Measurements from ENCODE around the gene ZNF683.

Gene ZNF683

GRCh38 chr1:26346274-26347033 lies 26.1 kb downstream of the ZNF683 start:
- no peak overlapping the region for H3K14ac ChIP-seq (ENCODE audit: low read length in 2 of 2)
- no peaks in the 10 kb centered on the region for H3K36me3 ChIP-seq (ENCODE audit: control insufficient read depth in 1 of 2, insufficient read depth in 2 of 2, low read depth in 1 of 2, low read length in 2 of 2)
- H4K8ac ChIP-seq (ENCODE audit: low read length) = no peak overlapping the region
- no peak overlapping the region for H3K23ac ChIP-seq (ENCODE audit: low read length in 2 of 2)
- H3K18ac ChIP-seq (ENCODE audit: low read depth in 1 of 2, low read length in 2 of 2) = no peak overlapping the region
- H3K27me3 ChIP-seq (ENCODE audit: control insufficient read depth in 1 of 2, insufficient read depth in 1 of 2, low read length in 2 of 2) = peaks cover 27 to 39% of the 10 kb centered on the region in 2 experiments
- no peak overlapping the region for H3K4me3 ChIP-seq (ENCODE audit: insufficient read depth in 1 of 2, low read depth in 1 of 2, low read length in 2 of 2)
- H3K79me1 ChIP-seq (replicated peaks; ENCODE audit: low read length, poor library complexity, severe bottlenecking) = no peaks in the 10 kb centered on the region
- H2AFZ ChIP-seq (ENCODE audit: low read depth, low read length) = no peak overlapping the region
- H2AK5ac ChIP-seq (ENCODE audit: low read length, severe bottlenecking) = no peak overlapping the region
- H2BK12ac ChIP-seq (ENCODE audit: low read length in 2 of 2) = no peak overlapping the region
- 86% methylated on average over 9 of the region's 10 CpGs for WGBS
- no peak overlapping the region for H2BK15ac ChIP-seq (ENCODE audit: low read depth, poor library complexity, severe bottlenecking)
- no peak overlapping the region for H2BK5ac ChIP-seq (ENCODE audit: low read depth, low read length, poor library complexity, severe bottlenecking)
- H3K4me2 ChIP-seq (ENCODE audit: low read length, poor library complexity, severe bottlenecking) = no peak overlapping the region
- H4K91ac ChIP-seq (ENCODE audit: low read length) = no peak overlapping the region
- H3K9ac ChIP-seq (ENCODE audit: low read length) = no peak overlapping the region
- no peak overlapping the region for H3K27ac ChIP-seq (ENCODE audit: low read length, poor library complexity, severe bottlenecking)
- H3K4me1 ChIP-seq (ENCODE audit: control insufficient read depth, insufficient read depth, low read depth, low read length) = peaks cover 13% of the 10 kb centered on the region
- H2BK120ac ChIP-seq (ENCODE audit: low read depth, low read length) = no peak overlapping the region
- no peaks in the 10 kb centered on the region for H3K9me3 ChIP-seq (ENCODE audit: control insufficient read depth, low read length)
- DNase-seq = no peak
- no peak overlapping the region for H3K4ac ChIP-seq (ENCODE audit: low read depth in 1 of 2, low read length in 2 of 2)

- Histone ChIP-seq H2BK5ac (ENCODE audit: low read depth, low read length, poor library complexity, severe bottlenecking) (no peak overlapping the region), H2BK15ac (ENCODE audit: low read depth, poor library complexity, severe bottlenecking) (no peak overlapping the region), H3K18ac (ENCODE audit: low read depth in 1 of 2, low read length in 2 of 2) (no peak overlapping the region), H3K36me3 (ENCODE audit: control insufficient read depth in 1 of 2, insufficient read depth in 2 of 2, low read depth in 1 of 2, low read length in 2 of 2) (no peaks in the 10 kb centered on the region), H3K4me3 (ENCODE audit: insufficient read depth in 1 of 2, low read depth in 1 of 2, low read length in 2 of 2) (no peak overlapping the region), H3K4me1 (ENCODE audit: control insufficient read depth, insufficient read depth, low read depth, low read length) (peaks cover 8% of the 10 kb centered on the region), H3K14ac (ENCODE audit: low read length in 2 of 2) (no peak overlapping the region), H4K8ac (ENCODE audit: low read length) (no peak overlapping the region), H2AFZ (ENCODE audit: low read depth, low read length) (no peak overlapping the region), H2BK120ac (ENCODE audit: low read depth, low read length) (no peak overlapping the region), H2AK5ac (ENCODE audit: low read length, severe bottlenecking) (no peak overlapping the region), H3K9me3 (ENCODE audit: control insufficient read depth, low read length) (no peaks in the 10 kb centered on the region), H3K27ac (ENCODE audit: low read length, poor library complexity, severe bottlenecking) (no peak overlapping the region), H3K4me2 (ENCODE audit: low read length, poor library complexity, severe bottlenecking) (no peak overlapping the region), H2BK12ac (ENCODE audit: low read length in 2 of 2) (no peak overlapping the region), H4K91ac (ENCODE audit: low read length) (no peak overlapping the region), H3K23ac (ENCODE audit: low read length in 2 of 2) (no peak overlapping the region), H3K79me1 (replicated peaks; ENCODE audit: low read length, poor library complexity, severe bottlenecking) (no peaks in the 10 kb centered on the region), H3K27me3 (ENCODE audit: control insufficient read depth in 1 of 2, insufficient read depth in 1 of 2, low read length in 2 of 2) (peaks cover 29 to 39% of the 10 kb centered on the region in 2 experiments), H3K4ac (ENCODE audit: low read depth in 1 of 2, low read length in 2 of 2) (no peak overlapping the region), H3K9ac (ENCODE audit: low read length) (no peak overlapping the region)
- WGBS = 84% methylated on average over 15 of the region's 15 CpGs
- DNase-seq = no peak
Measured at GRCh38 chr1:26345718-26346117, 26.8 kb downstream of the ZNF683 start.

- Histone ChIP-seq H3K79me1 (replicated peaks; ENCODE audit: low read length, poor library complexity, severe bottlenecking) (no peaks in the 10 kb centered on the region), H2BK120ac (ENCODE audit: low read depth, low read length) (no peak overlapping the region), H2BK12ac (ENCODE audit: low read length in 2 of 2) (no peak overlapping the region), H2AK5ac (ENCODE audit: low read length, severe bottlenecking) (no peak overlapping the region), H3K9ac (ENCODE audit: low read length) (no peak overlapping the region), H3K4me1 (ENCODE audit: control insufficient read depth, insufficient read depth, low read depth, low read length) (peaks cover 2% of the 10 kb centered on the region), H2BK15ac (ENCODE audit: low read depth, poor library complexity, severe bottlenecking) (no peak overlapping the region), H3K27ac (ENCODE audit: low read length, poor library complexity, severe bottlenecking) (no peak overlapping the region), H3K4me3 (ENCODE audit: insufficient read depth in 1 of 2, low read depth in 1 of 2, low read length in 2 of 2) (no peak overlapping the region), H3K23ac (ENCODE audit: low read length in 2 of 2) (no peak overlapping the region), H3K27me3 (ENCODE audit: control insufficient read depth in 1 of 2, insufficient read depth in 1 of 2, low read length in 2 of 2) (peaks cover 37 to 39% of the 10 kb centered on the region in 2 experiments), H4K91ac (ENCODE audit: low read length) (no peak overlapping the region), H3K18ac (ENCODE audit: low read depth in 1 of 2, low read length in 2 of 2) (no peak overlapping the region), H4K8ac (ENCODE audit: low read length) (no peak overlapping the region), H3K4me2 (ENCODE audit: low read length, poor library complexity, severe bottlenecking) (no peak overlapping the region), H2BK5ac (ENCODE audit: low read depth, low read length, poor library complexity, severe bottlenecking) (no peak overlapping the region), H3K36me3 (ENCODE audit: control insufficient read depth in 1 of 2, insufficient read depth in 2 of 2, low read depth in 1 of 2, low read length in 2 of 2) (no peaks in the 10 kb centered on the region), H3K9me3 (ENCODE audit: control insufficient read depth, low read length) (no peaks in the 10 kb centered on the region), H2AFZ (ENCODE audit: low read depth, low read length) (no peak overlapping the region), H3K14ac (ENCODE audit: low read length in 2 of 2) (peak overlapping the region in 1 of 2 experiments; percentile 35), H3K4ac (ENCODE audit: low read depth in 1 of 2, low read length in 2 of 2) (no peak overlapping the region)
- WGBS = 93% methylated on average over 15 of the region's 15 CpGs
- DNase-seq = no peak
Measured at GRCh38 chr1:26344147-26344920, 28.2 kb downstream of the ZNF683 start.

- Histone ChIP-seq H2BK15ac (ENCODE audit: low read depth, poor library complexity, severe bottlenecking) (no peak overlapping the region), H2BK120ac (ENCODE audit: low read depth, low read length) (no peak overlapping the region), H3K4me1 (ENCODE audit: control insufficient read depth, insufficient read depth, low read depth, low read length) (peaks cover 10% of the 10 kb centered on the region), H2BK12ac (ENCODE audit: low read length in 2 of 2) (no peak overlapping the region), H3K27ac (ENCODE audit: low read length, poor library complexity, severe bottlenecking) (no peak overlapping the region), H3K79me1 (replicated peaks; ENCODE audit: low read length, poor library complexity, severe bottlenecking) (no peaks in the 10 kb centered on the region), H3K23ac (ENCODE audit: low read length in 2 of 2) (no peak overlapping the region), H2AK5ac (ENCODE audit: low read length, severe bottlenecking) (no peak overlapping the region), H3K4me3 (ENCODE audit: insufficient read depth in 1 of 2, low read depth in 1 of 2, low read length in 2 of 2) (no peak overlapping the region), H4K8ac (ENCODE audit: low read length) (no peak overlapping the region), H3K4me2 (ENCODE audit: low read length, poor library complexity, severe bottlenecking) (no peak overlapping the region), H3K4ac (ENCODE audit: low read depth in 1 of 2, low read length in 2 of 2) (no peak overlapping the region), H4K91ac (ENCODE audit: low read length) (no peak overlapping the region), H3K18ac (ENCODE audit: low read depth in 1 of 2, low read length in 2 of 2) (no peak overlapping the region), H3K14ac (ENCODE audit: low read length in 2 of 2) (no peak overlapping the region), H2BK5ac (ENCODE audit: low read depth, low read length, poor library complexity, severe bottlenecking) (no peak overlapping the region), H3K36me3 (ENCODE audit: control insufficient read depth in 1 of 2, insufficient read depth in 2 of 2, low read depth in 1 of 2, low read length in 2 of 2) (no peaks in the 10 kb centered on the region), H3K9me3 (ENCODE audit: control insufficient read depth, low read length) (no peaks in the 10 kb centered on the region), H2AFZ (ENCODE audit: low read depth, low read length) (no peak overlapping the region), H3K27me3 (ENCODE audit: control insufficient read depth in 1 of 2, insufficient read depth in 1 of 2, low read length in 2 of 2) (peaks cover 70 to 71% of the 10 kb centered on the region in 2 experiments), H3K9ac (ENCODE audit: low read length) (no peak overlapping the region)
- WGBS = 67% methylated on average over 4 of the region's 4 CpGs
- DNase-seq = no peak
Measured at GRCh38 chr1:26340047-26340481, 32.5 kb downstream of the ZNF683 start.

All from mesenchymal stem cell (in vitro differentiated cells and primary cell).